Muscle layer of colon (tissue), 2 donors: Measurements from ENCODE around the gene TMOD2.

Experiments
- H3K27ac ChIP-seq: one replicate; pipeline ENCODE4 v1.7.0; 2013; ENCODE audit warnings: low read depth, mild to moderate bottlenecking, low read length, moderate library complexity
- H3K27me3 ChIP-seq, 2 donors: one replicate each; pipeline ENCODE4 v1.7.0; 2013; ENCODE audit warnings: low read length in 2 of 2, mild to moderate bottlenecking in 2 of 2; ENCODE audit not compliant: insufficient read depth in 2 of 2, control insufficient read depth in 1 of 2
- H3K36me3 ChIP-seq: one replicate; pipeline ENCODE4 v1.7.0; 2013; ENCODE audit warnings: mild to moderate bottlenecking, low read length; ENCODE audit not compliant: insufficient read depth
- H3K4me1 ChIP-seq: one replicate; pipeline ENCODE4 v1.7.0; 2013; ENCODE audit warnings: mild to moderate bottlenecking, low read length; ENCODE audit not compliant: insufficient read depth
- H3K4me3 ChIP-seq, 2 donors: one replicate each; pipeline ENCODE4 v1.7.0; 2013; ENCODE audit warnings: low read length in 2 of 2, low read depth in 1 of 2, mild to moderate bottlenecking in 1 of 2, moderate library complexity in 1 of 2
- H3K9ac ChIP-seq: one replicate; pipeline ENCODE4 v1.7.0; 2013; ENCODE audit warnings: low read length
- H3K9me3 ChIP-seq: one replicate; pipeline ENCODE4 v1.7.0; 2013; ENCODE audit warnings: mild to moderate bottlenecking, low read length
- donor health status: abdominal sarcoma.
- donor health status: Adenocarcinoma of cecum.

The TMOD2 gene

DNA sequence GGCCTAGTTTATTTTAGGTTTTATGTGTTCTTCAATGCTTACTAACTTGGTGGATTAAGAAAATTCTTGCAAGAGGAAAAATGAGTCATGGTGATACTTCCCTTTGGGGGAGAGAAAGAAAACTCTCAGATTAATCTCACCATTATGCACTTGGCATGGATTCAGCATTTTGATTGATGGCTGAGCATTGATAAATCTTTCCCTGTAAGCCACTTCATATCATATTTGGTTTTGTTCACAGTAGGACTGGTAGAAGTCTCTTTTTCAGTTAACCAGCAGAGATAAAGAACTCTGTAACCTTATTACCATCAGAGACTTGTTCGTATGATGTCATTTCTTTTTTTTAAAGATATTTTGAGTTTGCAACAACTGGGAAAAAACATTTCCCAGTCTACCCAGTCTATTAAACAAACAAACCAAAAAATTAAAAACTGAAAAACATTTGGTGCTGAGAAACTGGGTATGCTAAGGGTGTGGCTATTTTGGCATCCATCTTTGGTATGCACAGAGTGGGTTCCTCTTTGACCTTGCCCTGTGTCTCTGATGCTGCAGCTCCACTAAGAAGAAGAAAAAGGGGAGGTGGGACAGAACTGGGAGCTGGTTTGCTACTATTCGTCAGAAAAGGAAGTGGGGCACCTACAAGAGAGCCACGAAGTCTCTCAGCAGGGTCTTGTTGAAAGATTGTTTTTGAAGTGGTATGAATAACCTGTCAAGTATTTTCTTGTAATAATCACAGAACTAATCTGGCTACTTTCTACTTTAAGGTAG lies 95.2 kb downstream of the TMOD2 start:
- Histone ChIP-seq H3K4me1 (peaks cover 46% of the 10 kb centered on the region), H3K9ac (no peak overlapping the region), H3K36me3 (no peaks in the 10 kb centered on the region), H3K9me3 (no peaks in the 10 kb centered on the region), H3K4me3 (no peak overlapping the region), H3K27ac (no peak overlapping the region), H3K27me3 (no peaks in the 10 kb centered on the region)

DNA sequence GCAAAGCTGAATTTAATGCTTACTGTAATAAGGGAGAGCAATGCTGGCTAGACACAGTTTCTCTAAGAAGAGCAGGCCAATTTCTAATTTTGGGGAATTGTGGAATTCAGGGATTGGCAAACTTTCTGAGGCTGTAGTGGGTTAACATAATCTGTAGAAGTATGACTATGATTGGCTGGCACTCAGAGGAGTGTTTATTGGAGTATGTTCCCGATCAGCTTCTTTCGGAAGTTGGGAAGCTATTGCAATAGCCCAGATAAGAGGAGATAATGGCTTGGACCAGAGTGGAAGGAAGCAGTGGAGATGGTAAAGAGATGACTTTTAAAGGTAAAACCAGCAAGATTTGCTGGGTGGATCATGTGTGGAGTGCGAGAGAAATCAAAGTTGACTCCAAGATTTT lies 97.4 kb downstream of the TMOD2 start:
- H3K27ac ChIP-seq: no peak overlapping the region
- no peak overlapping the region for H3K9ac ChIP-seq
- no peaks in the 10 kb centered on the region for H3K36me3 ChIP-seq
- H3K4me3 ChIP-seq: no peak overlapping the region
- H3K9me3 ChIP-seq: no peaks in the 10 kb centered on the region
- peaks cover 30% of the 10 kb centered on the region for H3K4me1 ChIP-seq
- no peaks in the 10 kb centered on the region for H3K27me3 ChIP-seq

DNA sequence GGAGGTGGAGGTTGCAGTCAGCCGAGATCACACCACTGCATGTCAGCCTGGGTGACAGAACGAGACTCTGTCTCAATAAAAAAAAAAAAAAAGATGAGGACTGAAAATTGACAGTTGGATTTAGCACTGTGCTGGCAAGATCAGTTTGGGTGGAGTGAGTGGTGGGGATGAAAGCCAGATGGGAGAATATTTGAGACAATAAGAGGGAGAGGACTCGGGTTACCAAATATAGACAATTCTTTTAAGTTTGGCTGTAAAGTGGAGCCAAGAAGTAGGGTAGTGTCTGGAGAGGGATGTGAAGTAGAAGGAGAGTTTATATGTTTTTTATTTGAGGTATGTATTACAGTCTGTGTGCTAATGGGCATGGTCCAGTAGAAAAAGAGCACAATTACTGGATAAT lies 98.5 kb downstream of the TMOD2 start:
- Histone ChIP-seq H3K27ac (no peak overlapping the region), H3K9ac (no peak overlapping the region), H3K4me3 (no peak overlapping the region), H3K27me3 (no peaks in the 10 kb centered on the region), H3K9me3 (no peaks in the 10 kb centered on the region), H3K4me1 (peaks cover 20% of the 10 kb centered on the region), H3K36me3 (no peaks in the 10 kb centered on the region)

DNA sequence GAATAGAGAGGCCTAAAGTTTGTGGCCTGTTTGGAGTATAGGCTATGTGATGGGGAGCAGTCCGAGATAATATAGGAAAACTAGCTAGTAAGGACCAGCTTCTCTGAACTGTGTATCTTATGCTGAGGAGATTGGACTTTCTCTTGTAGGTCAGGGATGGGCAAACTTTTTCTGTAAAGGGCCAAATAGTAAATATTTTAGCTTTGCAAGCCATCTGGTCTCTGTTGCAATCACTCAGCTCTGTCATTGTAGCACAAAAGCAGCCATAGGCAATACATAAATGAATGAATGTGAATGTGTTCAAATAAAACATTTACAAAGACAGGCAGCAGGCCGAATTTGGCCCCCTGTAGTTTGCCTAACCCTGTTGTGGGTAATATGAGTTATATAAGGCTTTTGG lies 102.6 kb downstream of the TMOD2 start:
- no peak overlapping the region for H3K27ac ChIP-seq
- no peak overlapping the region for H3K9ac ChIP-seq
- H3K4me3 ChIP-seq: no peak overlapping the region
- no peaks in the 10 kb centered on the region for H3K9me3 ChIP-seq
- no peaks in the 10 kb centered on the region for H3K27me3 ChIP-seq
- H3K4me1 ChIP-seq: no peaks in the 10 kb centered on the region
- H3K36me3 ChIP-seq: no peaks in the 10 kb centered on the region

DNA sequence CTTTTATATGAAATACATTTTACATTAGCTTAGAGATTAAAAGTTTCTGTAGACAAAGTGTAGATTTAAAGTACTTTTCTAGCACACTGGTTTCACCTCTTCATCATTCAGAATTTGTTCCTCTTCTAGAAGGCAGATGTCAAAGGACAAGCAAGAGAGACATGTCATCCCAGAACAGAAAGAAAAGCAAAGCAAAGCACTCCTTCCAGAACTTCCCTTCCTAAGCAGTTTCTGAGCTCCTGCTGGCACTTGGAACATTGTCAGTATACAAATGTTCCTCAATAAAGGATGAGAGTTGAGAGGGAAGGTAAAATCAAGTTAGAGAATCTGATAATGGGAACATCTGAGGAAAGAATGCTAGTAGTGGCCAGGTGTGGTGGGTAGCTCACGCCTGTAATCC lies 104.2 kb downstream of the TMOD2 start:
- H3K27me3 ChIP-seq: no peaks in the 10 kb centered on the region
- H3K9me3 ChIP-seq: no peaks in the 10 kb centered on the region
- no peaks in the 10 kb centered on the region for H3K36me3 ChIP-seq
- no peak overlapping the region for H3K4me3 ChIP-seq
- no peak overlapping the region for H3K9ac ChIP-seq
- H3K27ac ChIP-seq: no peak overlapping the region
- no peaks in the 10 kb centered on the region for H3K4me1 ChIP-seq

DNA sequence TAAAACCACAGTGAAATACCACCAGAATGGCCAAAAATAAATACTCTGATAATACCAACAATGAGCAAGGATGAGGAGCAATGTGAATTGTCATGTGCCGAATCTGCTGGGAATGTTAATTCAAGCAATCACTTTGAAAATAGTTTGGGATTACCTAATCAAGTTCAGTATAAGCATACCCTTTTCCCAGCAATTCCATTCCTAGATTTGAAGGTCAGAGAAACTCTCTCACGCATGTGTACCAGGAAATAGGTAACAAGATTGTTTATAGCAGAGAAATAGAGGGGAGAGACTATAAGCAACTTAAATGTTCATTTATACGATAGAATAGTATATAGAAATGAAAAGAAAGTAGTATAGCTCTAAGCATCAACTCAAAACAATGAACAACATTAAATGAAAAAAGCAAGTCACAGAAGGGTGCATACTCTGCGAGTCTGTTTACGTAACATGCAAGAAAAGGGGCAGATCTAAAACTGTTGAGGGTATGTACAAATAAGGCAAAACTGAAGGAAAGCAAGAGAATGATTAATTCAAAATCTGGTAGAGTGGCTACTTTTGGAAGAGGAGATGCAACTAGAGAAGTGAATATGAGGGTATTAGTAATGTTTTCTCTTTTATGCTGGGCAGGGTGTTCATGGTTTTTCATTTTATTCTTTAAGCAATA lies 105.5 kb downstream of the TMOD2 start:
- Histone ChIP-seq H3K9me3 (no peaks in the 10 kb centered on the region), H3K4me3 (no peak overlapping the region), H3K27ac (no peak overlapping the region), H3K36me3 (no peaks in the 10 kb centered on the region), H3K9ac (no peak overlapping the region), H3K27me3 (no peaks in the 10 kb centered on the region), H3K4me1 (no peaks in the 10 kb centered on the region)

DNA sequence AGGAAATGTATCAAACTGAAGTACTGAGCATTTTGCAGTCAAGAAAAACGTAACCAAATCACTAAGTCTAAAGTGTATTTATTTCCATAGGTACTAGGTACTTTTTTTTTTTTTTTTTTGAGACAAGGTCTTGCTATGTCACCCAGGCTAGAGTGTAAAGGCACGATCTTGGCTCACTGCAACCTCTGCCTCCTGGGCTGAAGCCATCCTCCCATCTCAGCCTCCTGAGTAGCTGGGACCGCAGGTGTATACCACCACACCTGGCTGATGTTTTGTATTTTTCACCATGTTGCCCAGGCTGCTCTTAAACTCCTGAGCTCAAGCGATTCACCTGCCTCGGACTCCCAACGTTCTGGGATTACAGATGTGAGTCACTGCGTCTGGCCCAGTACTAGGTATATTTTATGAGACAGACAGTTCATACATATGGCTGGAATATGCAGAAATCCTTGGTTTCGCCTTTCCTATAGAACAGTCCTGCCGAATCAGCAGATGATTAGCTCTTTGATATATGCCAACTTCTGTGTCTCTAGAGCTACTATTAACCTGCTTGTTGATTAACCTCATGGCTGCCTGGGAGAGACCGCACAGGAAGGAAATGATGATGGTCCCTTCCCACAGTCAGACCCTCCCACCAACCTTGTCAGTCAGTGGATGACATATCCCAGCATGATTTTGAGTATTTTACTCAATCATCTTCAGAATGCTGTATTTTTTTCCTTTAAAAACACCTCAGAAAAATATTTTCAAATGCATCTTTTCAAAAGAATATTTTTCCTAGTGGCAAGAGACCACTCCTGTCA lies 110.4 kb downstream of the TMOD2 start:
- no peaks in the 10 kb centered on the region for H3K4me1 ChIP-seq
- no peak overlapping the region for H3K9ac ChIP-seq
- H3K27ac ChIP-seq: no peak overlapping the region
- no peaks in the 10 kb centered on the region for H3K27me3 ChIP-seq
- H3K36me3 ChIP-seq: peaks cover 17% of the 10 kb centered on the region
- H3K4me3 ChIP-seq: no peak overlapping the region
- H3K9me3 ChIP-seq: no peaks in the 10 kb centered on the region

DNA sequence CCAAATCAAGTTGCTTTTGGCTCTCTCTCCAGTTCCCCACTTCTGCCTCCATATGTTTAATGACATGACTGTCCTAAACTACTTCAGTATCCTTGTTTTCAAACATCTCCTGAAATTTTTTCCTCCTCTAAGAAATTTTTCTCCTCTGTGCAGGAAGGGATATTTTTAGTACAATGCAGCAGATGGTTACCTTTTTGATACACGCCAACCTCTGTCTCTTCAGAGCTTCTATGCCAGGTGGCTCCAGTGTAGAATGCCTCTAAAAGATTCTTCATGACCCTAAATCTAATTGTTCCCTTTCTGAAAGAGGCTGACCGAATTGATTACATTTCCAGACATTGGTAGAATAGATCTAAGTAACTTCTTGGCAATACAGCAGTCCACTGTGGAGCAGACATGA lies 111.7 kb downstream of the TMOD2 start:
- H3K27me3 ChIP-seq: no peaks in the 10 kb centered on the region

DNA sequence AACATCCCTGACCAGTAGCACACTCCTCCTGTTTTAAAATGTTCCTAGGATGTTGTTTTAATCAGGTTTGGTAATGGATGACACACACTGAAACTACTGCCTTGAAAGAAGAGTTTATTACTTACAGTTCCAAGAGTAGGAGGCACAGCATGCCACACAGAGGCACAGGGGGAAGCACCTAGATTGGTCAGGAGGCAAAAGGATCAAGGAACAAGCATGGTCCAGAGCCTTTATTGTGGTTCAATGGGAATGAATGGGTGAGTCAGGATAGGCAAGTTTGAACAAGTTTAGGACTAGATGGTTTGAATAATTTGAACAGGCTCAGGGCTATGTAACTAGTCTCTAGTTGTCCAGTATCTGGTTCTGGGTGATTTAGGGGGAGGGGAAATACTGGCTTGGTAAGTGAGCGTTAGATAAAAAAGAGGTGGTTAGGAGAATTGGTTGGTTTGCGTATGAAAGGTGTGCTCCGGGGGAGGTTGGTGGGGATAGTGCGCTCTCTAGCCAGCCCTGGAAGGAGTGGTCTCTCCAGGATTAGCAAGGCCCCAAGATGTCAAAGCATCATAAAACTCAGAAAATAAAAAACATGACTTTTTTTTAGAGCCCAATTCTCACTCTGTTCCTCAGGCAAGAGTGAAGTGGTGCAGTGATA lies 113.1 kb downstream of the TMOD2 start:
- Histone ChIP-seq H3K27me3 (no peaks in the 10 kb centered on the region), H3K4me3 (no peak overlapping the region), H3K36me3 (peaks cover 17% of the 10 kb centered on the region), H3K4me1 (no peaks in the 10 kb centered on the region), H3K9ac (no peak overlapping the region), H3K9me3 (no peaks in the 10 kb centered on the region), H3K27ac (no peak overlapping the region)

More for the DNA sequence above, 111.7 kb downstream of the TMOD2 start:
- H3K9me3 ChIP-seq: no peaks in the 10 kb centered on the region
- peaks cover 17% of the 10 kb centered on the region for H3K36me3 ChIP-seq
- H3K4me1 ChIP-seq: no peaks in the 10 kb centered on the region
- no peak overlapping the region for H3K27ac ChIP-seq
- no peak overlapping the region for H3K4me3 ChIP-seq
- no peak overlapping the region for H3K9ac ChIP-seq

DNA sequence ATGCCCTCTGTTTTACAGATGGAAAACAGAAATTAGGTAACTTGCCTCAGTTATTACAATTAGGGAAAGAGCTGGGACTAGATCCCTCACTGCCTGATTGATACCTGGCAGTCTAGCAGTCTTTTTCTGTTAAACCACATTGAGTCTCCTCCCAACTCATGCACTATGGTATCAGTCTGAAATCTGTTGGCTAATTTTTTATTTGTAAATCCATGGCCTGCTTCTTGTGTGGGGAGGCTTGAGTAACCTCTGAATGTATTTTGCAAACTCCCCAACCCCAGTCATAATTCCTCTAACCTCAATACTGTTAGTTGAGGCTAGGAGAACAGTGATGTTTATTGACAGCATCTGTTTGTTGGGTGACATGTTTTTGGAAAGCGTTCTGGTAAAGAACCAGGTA lies 113.9 kb downstream of the TMOD2 start:
- H3K4me3 ChIP-seq: no peak overlapping the region
- no peaks in the 10 kb centered on the region for H3K4me1 ChIP-seq
- H3K36me3 ChIP-seq: peaks cover 17% of the 10 kb centered on the region
- no peak overlapping the region for H3K27ac ChIP-seq
- no peaks in the 10 kb centered on the region for H3K9me3 ChIP-seq
- H3K9ac ChIP-seq: no peak overlapping the region
- no peaks in the 10 kb centered on the region for H3K27me3 ChIP-seq
